Hematopoietic multipotent progenitor cell treated with erythropoietin and hydrocortisone succinate and interleukin-3 and kit ligand, for 15 days (in vitro differentiated cells): ENCODE data around the gene POLD4.

ENCODE experiments used
- DNase-seq: peaks from one replicate; pipeline ENCODE4 v3.0.0-alpha.2; 2015; ENCODE audit warnings: low spot score

The POLD4 gene

DNA sequence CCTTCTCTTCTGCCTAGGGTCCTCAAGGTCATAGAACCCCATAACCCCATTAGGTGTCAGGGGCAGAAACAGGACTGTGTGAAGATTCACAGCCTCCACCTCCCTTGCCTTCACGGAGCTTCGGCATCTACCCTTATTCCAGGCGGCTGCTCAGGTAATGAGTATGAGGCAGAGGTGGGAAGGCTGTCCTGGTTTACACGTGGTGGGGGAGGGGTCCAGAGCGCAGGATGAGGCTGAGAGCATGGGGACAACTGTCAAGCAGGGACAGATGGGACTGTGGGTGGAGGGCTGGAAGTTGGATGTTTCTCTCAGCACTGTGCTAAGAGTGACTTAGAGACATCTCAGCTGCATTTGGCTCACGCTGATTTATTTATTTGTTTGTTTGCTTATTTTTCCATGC lies 34.2 kb upstream of the POLD4 start:
- DNase-seq: no peak

DNA sequence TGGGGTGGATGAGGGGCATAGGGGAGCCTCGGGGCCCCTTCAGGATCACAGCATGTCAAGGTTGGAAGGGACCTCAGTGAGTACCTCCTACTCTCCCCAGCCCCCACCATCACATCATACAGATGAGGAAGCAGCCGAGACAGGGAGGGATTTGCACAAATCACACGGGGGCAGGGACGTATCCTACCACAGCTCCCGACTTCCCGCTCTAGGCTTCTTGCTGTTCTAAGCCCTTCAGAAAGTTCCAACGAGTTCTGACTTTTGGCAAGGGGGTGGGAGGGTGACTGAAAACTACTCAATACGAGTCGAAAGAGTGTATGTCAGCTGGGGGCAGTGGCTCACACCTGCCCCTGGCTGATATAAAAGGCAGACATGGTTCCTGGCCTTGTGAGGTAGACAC lies 33.7 kb upstream of the POLD4 start:
- DNase-seq: no peak

DNA sequence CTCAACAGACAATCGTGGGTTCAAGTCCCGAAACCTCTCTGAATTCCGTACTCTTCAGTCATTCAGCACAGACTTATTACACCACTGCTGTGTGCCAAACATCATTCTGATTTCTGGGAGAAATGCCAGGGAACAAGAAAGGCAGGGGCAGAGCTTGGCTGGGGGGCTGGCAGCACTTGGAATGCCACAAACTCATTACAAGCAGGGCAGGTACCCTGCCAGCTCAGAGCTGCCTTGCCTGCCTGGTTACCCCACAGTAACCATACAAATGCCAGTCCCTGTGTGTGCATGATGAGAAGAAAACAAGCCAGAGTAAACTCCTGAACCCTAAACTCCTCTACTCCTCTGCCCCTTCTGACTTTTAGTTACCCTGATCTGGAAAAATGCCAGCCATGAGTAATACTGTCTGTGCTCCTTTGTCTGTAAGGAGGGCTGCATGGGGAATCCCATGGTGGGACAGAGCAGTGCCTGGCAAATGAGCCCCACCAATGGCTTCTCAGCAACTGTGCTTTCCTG lies 31.6 kb upstream of the POLD4 start:
- no peak for DNase-seq

DNA sequence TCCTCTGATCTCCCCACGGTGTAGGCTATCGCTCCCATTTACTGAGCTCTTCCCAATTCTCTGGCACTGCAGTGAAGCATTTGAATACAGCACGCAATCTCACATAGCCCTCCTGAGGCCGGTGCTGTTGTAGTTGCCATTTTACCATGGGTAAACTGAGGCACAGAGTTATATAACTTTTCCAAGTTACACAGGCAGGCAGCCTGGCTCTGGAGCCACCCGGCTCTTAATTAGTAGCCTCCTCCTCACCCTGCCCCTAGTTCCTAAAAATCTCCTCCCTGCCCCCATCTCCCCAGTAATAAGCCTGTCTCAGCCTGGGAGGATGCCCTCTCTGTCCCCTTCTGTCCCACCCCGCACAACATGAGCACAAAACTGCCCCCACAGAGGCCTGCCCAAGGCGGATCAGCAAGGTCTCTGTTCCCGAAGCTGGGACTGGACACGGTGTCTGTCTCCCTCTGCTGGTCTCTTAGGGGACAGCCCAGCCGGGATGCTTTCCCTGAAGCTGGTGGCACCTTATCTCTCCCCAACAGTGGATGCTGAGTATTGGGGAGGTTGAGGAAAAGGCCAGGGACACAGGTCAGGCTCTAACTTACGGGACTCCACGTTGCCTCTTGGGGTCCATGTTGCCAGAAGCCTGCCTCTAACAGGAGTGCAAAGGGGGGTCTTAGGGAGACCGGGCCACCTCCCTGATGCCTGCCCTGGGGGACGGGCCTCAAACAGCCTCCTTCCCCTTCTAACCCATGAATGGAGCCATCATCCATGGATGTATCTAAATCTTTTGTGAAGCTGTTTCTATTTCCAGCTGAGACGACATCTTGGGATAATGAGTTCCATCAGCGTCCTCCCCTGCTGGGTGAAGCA lies 29.2 kb upstream of the POLD4 start:
- DNase-seq: peak; percentile 85

DNA sequence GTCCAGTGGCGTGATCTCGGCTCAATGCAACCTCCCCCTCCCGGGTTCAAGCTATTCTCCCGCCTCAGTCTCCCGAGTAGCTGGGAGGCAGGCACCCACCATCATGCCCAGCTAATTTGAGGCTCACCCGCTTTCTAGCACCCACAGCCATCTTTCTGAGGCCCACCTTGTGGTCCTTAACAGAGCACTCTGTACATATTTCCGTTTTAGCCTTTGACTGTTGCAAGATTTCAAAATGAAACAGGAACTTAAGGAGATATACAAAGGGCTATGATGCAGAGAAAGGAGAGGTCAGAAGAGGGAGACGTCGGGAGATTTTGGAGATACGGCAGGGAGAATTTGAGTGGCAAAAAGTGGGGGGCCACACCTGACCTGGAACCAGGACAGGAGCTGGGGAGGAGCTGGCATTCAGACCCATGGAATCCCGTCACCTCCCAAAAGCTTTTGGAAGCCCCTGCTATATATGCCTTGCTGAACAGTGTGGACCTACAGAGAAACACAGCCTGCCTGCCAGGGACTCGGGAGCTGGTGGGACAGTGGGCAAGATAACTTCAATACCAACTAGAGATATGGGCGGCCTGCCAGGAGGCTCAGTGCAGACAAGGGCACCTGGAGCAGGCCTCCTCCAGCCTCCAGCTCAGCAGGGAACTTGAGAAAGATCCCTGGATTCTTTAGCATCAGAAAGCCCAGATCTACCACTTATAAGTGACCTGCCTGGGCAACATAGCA lies 28.1 kb upstream of the POLD4 start:
- DNase-seq: no peak

DNA sequence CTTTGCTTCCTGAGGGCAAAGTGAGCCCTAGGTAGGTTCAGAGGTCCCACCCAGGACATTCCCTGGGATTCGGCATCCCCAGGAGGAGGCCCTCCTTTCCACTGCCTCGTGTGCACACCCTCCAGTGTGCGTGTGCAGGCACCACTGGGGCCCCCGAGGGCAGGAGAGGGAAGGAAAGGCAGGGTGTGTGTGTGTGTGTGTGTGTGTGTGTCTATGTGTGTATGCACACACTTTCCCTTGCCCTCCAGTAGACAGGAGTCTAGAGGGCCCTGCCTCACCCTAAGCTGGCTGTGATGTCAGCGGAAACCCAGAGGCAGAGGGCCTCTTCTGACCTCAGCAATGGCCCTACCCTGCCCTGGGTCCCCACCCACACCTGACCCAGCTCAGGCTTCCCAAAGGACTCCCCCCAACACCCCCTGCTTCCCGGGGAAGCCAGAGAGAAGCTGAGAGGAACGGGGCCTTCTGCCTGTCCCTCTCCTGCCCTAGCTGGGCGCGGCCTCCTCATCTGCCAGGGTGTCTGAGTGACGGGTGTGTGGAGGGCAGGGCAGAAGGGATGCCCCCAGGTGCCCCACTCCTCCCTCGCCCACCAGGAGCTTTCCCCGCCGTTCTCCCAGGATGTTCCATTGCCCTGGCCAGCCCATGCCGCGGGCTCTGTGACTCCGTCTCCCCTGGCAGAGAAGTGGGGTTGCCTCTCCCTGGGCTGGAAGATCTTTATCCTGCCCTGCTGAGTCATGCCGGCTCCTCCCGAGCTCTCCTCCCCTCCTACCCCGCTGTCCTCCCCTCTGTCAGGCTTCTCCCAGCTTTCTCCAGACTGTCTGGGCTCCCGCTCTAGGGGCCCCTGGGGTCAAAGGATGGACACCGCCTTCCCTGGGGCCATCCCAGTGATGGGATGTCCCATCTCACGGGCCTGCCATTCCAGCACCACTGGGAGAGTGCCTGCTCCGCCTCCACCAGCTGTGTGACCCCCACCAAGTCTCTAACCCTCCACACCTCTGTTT lies 26.0 kb upstream of the POLD4 start:
- DNase-seq: peak; percentile 29

DNA sequence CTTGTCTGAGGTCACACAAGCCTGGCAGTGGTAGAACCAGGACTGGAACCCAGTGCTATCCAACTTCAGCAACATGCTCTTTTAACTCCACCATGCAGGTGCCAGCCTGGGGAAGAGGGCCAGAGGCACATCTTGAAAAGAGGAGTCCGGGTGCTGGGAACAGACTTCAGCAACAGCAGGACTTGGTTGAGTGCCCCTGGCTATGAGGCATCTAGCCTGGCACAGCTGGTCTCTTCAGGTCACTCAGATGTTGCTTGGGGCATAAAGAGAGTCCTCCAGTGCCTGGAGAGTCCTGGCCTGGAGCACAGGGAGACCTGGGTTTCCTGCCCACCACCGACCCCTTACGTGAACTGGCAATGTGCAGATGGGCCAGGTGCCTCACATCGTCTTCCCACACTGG lies 25.2 kb upstream of the POLD4 start:
- DNase-seq: no peak

DNA sequence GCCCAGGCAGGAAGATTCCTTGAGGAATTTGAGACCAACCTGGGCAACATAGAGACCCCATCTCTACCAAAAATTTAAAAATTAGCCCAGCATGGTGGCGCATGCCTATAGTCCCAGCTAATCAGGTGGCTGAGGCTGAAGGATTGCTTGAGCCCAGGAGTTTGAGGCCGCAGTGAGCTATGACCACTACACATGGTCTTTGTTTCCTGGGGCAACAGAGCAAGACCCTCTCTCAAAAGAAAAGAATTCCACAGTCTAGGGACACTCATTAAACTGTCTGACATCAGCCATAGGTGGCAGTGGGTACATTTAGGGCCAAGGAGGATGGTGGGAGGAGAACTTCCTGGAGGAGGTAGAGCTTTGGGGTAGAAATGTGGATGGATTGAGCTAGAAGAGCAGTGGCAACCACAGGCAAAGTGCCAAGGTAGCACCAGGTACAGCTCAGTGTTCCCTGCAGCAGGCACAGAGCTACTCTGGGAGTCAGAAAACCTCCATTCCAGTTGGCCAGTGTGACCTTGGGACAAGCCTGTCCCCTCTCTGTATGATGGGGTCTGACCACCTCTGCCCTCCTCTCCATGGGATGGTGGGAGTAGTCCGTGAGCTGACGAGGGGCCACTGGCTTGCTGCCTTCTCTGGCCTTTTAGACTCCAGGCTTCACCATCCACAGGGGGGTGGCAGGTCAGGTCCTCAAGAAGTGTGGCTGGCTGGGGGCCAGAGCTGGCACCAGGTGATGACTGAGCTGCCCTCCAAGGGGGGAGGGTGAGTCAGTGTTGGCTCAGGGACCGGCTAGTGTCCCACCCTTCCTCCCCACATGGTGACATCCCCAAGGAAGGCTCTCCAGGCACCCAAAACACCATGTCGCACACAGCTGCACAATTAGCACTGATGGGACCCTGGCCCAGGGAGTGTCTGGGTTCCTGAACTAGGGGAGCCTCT lies 23.8 kb upstream of the POLD4 start:
- DNase-seq: no peak

DNA sequence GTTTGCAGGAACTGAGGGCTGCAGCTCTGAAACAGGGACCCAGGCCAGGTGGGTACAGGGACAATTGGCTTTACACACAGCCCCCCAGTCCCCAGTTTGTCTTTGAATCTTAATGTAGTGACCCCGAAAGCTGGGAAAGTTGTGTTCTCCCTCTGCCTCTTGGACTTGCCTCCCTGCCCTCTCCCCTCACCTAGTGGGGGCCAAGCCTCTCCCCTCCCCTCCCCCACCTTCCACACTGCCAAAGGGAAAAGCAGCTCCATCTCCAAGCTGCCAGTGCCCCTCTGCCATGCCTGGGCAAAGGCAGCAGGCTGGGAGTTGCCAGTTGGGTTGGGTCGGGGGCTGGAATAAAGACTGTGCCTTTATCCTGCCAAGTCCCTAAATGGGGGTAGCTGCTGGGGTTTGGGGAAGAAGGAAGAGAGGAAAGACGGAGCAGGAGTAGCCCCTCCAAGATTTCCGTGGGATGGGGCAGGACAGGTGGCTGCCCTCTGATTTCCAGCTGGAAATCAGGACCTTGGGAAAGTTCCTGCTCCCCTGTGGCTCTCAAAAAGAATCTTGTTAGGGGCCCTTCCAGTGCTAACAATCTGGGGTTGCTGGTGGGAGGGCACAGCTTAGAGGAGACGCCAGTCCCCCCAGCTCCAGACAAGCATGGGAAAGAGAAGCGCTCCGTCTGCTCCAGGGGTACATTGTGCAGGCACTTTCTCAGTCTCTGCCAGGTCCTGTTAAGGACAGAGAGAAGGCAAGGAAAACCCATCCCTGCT lies 22.9 kb upstream of the POLD4 start:
- no peak for DNase-seq

DNA sequence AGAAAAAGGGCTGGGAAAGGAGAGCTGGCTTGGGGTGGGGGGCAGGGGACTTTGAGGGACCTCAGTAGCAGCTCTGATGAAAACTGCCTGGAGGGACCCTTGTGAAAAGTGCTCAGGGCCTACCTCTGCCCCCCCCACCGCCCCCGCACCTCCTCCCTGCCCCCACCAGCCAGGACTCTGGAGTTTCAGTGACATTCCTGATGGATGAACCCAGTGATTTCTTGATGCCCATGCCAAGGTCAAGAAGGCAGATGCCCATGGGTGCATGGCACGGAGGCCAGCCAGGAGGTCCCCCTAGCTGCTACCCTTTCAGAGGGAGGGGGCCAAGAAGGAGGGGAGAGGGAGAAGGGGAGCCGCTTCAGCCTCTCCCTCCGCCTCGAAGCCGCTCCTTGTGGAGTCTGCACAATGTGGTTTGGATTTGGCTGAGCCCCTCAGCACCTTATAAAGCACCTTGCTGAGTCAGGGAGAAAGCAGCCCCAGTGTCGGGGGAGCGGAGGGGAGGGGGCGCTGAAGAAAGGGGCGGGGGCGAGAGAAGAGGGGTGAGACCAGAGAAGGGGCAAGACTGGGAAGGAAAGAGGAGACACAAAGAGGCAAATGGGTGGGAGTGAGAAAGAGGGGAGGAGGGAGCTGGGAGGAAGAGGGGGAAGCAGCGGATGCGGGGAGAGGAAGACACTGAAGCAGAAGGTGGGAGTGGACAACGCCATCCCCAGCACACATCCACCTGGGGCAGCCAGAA lies 22.1 kb upstream of the POLD4 start:
- DNase-seq: no peak

DNA sequence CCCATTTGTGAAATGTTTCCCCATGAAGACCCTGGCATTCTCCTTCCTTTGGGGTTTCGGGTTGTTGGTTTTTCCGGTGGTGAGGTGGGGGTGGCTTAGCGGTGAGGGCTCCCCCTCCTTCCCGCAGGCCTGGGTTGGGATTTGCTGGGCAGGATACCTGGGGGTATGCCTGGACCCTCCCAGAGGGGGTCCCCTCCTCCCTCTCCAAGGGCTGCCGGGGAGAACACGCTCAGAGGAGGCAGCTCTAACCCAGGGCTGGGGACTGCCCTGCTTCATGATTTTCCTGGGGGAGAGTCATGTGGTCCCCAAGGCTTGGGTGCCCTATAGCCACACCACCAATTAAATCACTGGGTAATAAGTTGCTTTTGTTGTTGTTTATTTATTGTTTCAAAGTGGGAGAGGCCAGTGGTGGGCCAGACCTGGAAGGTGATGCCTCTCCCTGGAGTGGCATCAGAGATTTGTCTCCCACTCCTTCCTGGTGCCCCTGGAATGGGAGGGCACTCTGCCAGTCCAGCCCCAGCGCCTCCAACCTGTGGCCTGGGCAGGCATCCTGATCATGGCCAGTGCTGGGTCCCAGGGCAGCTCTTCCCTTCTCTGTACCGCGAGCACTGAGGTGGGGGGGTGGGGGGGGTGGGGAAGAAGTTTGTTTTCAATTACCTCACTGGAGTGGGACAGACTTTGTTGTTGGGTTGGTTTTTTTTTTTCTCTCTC lies 21.4 kb upstream of the POLD4 start:
- no peak for DNase-seq

DNA sequence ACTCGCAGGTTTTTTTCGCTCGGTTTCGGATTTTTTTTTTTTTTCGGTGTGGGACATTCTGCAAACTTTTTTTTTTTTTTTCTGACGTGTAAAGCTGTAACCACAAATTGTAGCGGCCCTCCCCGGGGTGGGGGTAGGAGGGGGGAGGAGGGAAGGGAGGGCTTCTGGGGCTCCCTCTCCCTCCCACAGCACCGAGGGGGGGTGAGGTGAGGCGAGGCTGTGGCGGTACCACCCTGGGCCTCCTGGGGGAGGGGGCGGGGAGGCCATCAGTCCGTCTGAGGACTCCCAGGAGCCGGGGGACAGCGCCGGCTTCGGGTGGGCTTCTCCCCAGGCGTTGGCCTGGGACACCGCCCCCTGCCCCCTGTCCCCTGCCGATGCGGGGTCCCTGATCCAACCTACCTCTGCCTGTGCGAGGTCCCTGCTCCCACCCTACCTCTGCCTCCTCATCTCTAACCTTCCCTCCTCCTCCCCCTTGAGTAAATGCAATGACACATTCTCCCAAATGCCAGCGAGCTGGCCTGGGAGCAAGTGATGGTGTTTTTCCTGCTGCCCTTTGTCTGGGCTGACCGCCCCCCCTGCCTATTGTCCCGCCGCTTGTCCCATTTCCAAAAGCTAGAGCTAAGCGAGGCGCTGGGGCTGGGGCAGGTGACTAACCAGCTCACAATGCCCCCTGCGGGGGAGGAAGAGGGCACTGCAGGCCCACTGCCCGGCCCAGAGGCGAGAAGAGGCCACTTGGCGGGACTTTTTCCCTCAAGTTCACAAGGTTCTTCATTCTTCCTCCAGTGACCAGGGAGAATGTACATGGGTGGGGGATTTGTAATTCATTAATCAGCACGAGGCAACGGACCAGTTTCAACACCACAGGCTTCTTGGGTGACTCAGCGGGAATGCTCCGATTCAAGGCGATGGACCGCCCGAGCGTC lies 20.6 kb upstream of the POLD4 start:
- peak; percentile 31 for DNase-seq

DNA sequence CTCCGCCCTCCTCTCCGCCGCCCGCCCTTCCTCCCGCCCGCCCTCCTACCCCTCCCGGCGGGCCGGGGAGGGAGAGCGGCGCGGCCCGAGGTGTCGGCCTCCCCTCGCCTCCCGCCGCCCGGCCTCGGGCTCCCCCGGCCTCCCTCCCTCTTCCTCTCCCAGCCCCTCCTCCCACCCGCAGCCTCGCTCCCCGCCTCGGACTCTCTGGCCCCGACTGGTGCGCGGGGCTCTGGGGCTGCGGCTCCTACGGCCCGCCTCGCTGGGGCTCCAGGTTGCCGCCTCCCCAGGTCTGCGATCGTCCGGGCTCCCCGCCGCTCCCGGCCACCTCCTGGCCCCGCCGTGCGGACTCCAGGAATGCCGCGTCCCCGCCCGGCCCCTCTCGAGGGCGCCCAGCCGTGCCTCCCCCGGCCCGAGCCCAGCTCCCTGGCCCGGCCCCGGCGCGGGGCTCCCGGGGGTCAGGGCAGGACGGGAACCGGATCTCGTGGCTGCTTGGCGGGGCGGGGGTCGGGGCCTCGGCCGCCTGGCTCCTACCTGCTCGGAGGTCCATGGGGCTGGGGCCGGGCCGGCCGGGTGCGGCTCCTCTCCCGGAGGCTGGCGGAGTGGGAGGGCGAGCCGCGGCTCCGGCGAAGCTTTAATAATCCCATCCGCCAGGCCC lies 19.8 kb upstream of the POLD4 start, which contains the start of gene CLCF1:
TSS of gene CLCF1 (minus strand) at position 606 of the 655 bp plus-strand sequence. CDS start at position 547, 59 bp downstream.
- DNase-seq: no peak

DNA sequence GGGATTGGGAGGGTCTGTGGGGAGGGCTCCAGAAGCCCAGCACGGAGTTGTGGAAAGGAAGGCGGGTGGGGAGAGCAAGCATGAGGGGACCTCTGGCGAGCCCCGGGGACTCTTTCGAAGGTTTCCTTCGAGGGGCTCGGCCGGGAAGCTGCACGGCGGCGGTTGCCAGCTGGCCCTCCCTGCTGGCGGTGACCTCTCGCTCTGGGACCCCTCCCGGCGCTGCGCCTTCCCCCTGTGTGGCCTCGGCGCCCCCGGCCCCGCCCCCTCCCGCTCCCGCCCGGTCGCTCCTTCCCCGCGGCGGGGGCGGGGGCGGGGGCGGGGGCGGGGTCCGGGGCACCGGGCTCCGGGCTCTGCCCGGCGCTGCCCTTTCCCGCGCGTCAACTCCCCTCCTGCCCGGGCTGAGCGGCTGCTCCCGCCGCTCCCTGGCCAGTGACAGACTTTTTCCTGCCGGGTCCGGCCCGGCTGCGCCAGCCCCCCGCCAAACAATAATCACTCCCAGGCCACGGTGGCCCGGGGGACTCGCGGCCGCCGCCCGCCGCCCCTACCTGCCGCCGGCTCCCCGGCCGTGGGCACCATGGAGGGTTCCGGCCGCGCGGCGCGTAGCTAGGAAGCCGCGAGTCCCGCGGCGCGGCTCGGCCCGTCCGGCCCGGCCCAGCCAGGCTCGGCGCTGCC lies 19.1 kb upstream of the POLD4 start:
- no peak for DNase-seq

DNA sequence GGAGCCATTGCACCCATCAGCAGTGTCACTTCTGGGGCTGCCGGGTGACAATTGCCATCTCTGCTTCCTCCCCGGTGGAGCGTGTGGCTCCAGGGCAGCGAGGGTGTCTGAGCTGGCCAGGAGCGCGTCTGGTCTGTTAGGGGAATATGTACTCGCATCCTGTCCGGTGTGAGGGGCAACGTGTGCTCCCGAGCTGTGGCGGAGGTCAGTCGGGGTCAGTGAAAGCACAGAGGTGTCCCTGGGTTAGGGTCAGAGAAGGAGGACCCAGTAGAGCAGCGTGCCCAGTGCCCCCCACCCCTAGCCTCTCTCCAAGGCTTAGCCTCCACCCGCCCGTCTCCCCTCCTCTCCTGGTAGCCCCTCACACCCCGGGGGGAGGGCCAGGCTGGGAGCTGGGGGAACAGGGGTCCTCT lies 18.6 kb upstream of the POLD4 start:
- no peak for DNase-seq

DNA sequence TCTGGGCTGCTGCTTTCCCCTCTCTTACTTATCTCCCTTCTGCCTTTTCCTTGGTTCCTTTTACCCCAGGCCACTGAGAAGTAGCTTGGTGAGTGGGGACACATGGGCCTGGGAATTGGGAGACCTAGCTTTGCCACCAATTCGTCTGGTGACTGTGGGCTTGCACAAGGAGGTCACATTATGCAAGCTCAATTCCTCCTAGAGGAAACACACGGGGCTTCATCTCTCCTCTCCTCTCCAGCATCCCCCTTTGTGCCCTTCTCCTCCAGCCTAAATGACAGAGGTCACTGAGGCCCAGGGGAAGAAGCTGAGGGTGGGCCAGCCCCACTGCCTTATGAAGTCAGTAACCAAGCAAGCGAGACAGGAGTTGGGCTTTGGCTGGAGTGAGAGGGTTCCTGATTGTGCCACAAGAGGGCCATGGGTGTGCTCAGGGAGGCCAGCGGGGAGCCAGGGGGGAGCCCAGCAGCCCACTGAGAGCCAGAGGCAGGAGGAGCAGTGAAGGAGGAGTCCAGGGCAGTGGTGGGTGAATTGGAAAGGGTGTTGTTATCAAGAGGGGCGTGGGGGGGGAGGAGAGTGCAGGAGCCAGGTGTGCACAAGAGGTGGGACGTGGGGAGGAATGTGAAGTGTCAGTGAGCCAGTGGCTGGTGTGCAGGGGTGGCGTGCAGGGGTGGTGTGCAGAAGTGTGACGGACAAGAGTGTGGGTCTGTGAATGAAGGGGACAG lies 18.0 kb upstream of the POLD4 start:
- DNase-seq: no peak
